Kidney (tissue), 22 donors: Measurements from ENCODE around the gene SLC25A48. TPM values are rescaled to one million over a fixed set of nuclear protein-coding genes. Genes with fewer than 3 reads are reported as not detected.

Experiments
- DNase-seq, 5 donors: peaks; one replicate each; pipeline ENCODE4 v3.0.0-alpha.2; 2013 to 2020
- FAIRE-seq: peaks from 2 replicates; lab custom pipeline; 2012; peaks lifted over from hg19 to GRCh38; lab: Jason Lieb, UNC
- H3K27ac ChIP-seq, 2 donors: one replicate each; pipeline ENCODE4 v1.7.0; 2013; ENCODE audit warnings: low read depth in 2 of 2, low read length in 2 of 2, inconsistent platforms in 1 of 2
- H3K27me3 ChIP-seq: one replicate; pipeline ENCODE4 v1.7.1; 2013; ENCODE audit warnings: low read length, inconsistent platforms; ENCODE audit not compliant: control insufficient read depth, insufficient read depth
- H3K36me3 ChIP-seq, 3 donors: one replicate each; pipeline versions ENCODE4 v1.7.0 to v1.7.1; 2013; ENCODE audit warnings: low read length in 3 of 3, control low read depth in 1 of 3, inconsistent platforms in 1 of 3; ENCODE audit not compliant: insufficient read depth in 3 of 3, control insufficient read depth in 2 of 3
- H3K4me1 ChIP-seq, 3 donors: one replicate each; pipeline versions ENCODE4 v1.7.0 to v1.7.1; 2013; ENCODE audit warnings: low read length in 3 of 3, inconsistent platforms in 1 of 3, low read depth in 1 of 3; ENCODE audit not compliant: control insufficient read depth in 2 of 3, insufficient read depth in 2 of 3
- H3K4me3 ChIP-seq, 3 donors: one replicate each; pipeline versions ENCODE4 v1.7.0 to v1.8.1; 2013; ENCODE audit warnings: low read length in 3 of 3, control low read depth in 1 of 3, inconsistent platforms in 1 of 3
- H3K9ac ChIP-seq, 3 donors: one replicate each; pipeline versions ENCODE4 v1.7.0 to v1.7.1; 2013; ENCODE audit warnings: low read length in 3 of 3, control low read depth in 1 of 3, inconsistent platforms in 1 of 3
- H3K9me3 ChIP-seq, 3 donors: one replicate each; pipeline versions ENCODE4 v1.7.0 to v1.7.1; 2013; ENCODE audit warnings: low read length in 3 of 3, control low read depth in 1 of 3, inconsistent platforms in 1 of 3; ENCODE audit not compliant: control insufficient read depth in 2 of 3, insufficient read depth in 1 of 3
- CTCF ChIP-seq: IDR thresholded peaks from 3 replicates; pipeline ENCODE4 v1.5.1; 2012; ENCODE audit warnings: mild to moderate bottlenecking, moderate library complexity, borderline replicate concordance; ENCODE audit not compliant: insufficient read depth; ENCODE audit errors: extremely low read depth
- intact Hi-C: fragments of 100-400 bp; cut with DNase I; formaldehyde crosslinking; loops from one replicate; pipeline ENCODE4 v1.11.1; 2022
- long read RNA-seq, 10 donors: library from polyadenylated mRNA in 1 of 10; unstranded in 1 of 10; transcript quantifications; one replicate each; pipeline ENCODE4 v2.0.0 and lab custom pipeline, GENCODE V29; 2021 to 2026
- polyA plus RNA-seq: library from polyadenylated mRNA; stranded (reverse); fragments of 350-450 nt; fragmentation: Illumina TruSeq; extraction: RNeasy Lipid Tissue Mini Kit (QIAGEN cat#74804); gene quantifications from one replicate; pipeline ENCODE4 v1.2.3, GENCODE V29; 2014; ENCODE audit warnings: low read depth, low replicate concordance; ENCODE audit not compliant: insufficient read depth
- total RNA-seq: library from RNA; stranded (reverse); fragmentation: NEBNext Ultra II Directional; extraction: Animal tissue kit (Norgen Biotek cat#: 25700); gene quantifications from one replicate; pipeline ENCODE4 v1.2.1, GENCODE V29; 2021
- donor health status: control.
- donor health status: control.
- donor health status: control.
- donor health status: control.
- donor health status: control.
- donor health status: DM: yes; HTN: yes; CAD: no.
- donor health status: Normal renal cell carcinoma (clear cell type).

The SLC25A48 gene
- 1.7 TPM for total RNA-seq
- polyA plus RNA-seq: 10.4 TPM
- long read RNA-seq, donor 1: 0 reads
- long read RNA-seq, donor 2: 0 reads
- long read RNA-seq, donor 3, partial matches to known transcripts: 0 of 1 reads
- long read RNA-seq, donor 3, other reads (novel, unspliced or antisense): 0 of 1 reads
- long read RNA-seq, donor 4: 0 reads
- long read RNA-seq, donor 5: 0 reads
- long read RNA-seq, donor 6: 0 reads
- long read RNA-seq, donor 7, partial matches to known transcripts: 0 of 5 reads
- long read RNA-seq, donor 7, other reads (novel, unspliced or antisense): 4 of 5 reads
- long read RNA-seq, donor 8: 0 reads
- long read RNA-seq, donor 9, partial matches to known transcripts: 0 of 1 reads
- long read RNA-seq, donor 9, other reads (novel, unspliced or antisense): 0 of 1 reads
- long read RNA-seq, donor 10, partial matches to known transcripts: 0 of 2 reads
- long read RNA-seq, donor 10, other reads (novel, unspliced or antisense): 0 of 2 reads

- DNase-seq (peak; percentile 83 to 89 (median 84)), FAIRE-seq (no peak)
- H3K4me1 ChIP-seq: peaks cover 0 to 9% (median 7%) of the 10 kb centered on the region in 3 donors
- intact Hi-C loops: no loop called here
- no peaks in the 10 kb centered on the region for H3K9me3 ChIP-seq
- H3K9ac ChIP-seq: peak within 1 kb of the TSS in 1 of 3 donors; percentile 52
- H3K27ac ChIP-seq: peak within 1 kb of the TSS; percentile 60 to 85
- no peaks in the 10 kb centered on the region for H3K36me3 ChIP-seq
- no peak for TF ChIP-seq CTCF
- peak within 1 kb of the TSS; percentile 31 to 73 (median 61) for H3K4me3 ChIP-seq
- peaks cover 3% of the 10 kb centered on the region for H3K27me3 ChIP-seq
Observed at GRCh38 chr5:135834639-135835529, at the start of gene SLC25A48. Gene SLC25A48 (plus strand): TSS chr5:135834663. CDS start chr5:135834848, 185 bp downstream.

GRCh38 chr5:135800656-135801055 lies 33.8 kb upstream of the SLC25A48 start:
- peaks cover 2% of the 10 kb centered on the region for H3K27me3 ChIP-seq
- FAIRE-seq: no peak
- H3K4me3 ChIP-seq: no peak overlapping the region
- H3K4me1 ChIP-seq: no peaks in the 10 kb centered on the region
- H3K9me3 ChIP-seq: no peaks in the 10 kb centered on the region
- no peaks in the 10 kb centered on the region for H3K36me3 ChIP-seq
- DNase-seq: no peak
- H3K27ac ChIP-seq: no peak overlapping the region
- TF ChIP-seq CTCF: no peak
- intact Hi-C loops: no loop called here
- no peak overlapping the region for H3K9ac ChIP-seq

- H3K9ac ChIP-seq: no peak overlapping the region
- DNase-seq (no peak), FAIRE-seq (no peak)
- no peaks in the 10 kb centered on the region for H3K4me1 ChIP-seq
- no peaks in the 10 kb centered on the region for H3K27me3 ChIP-seq
- intact Hi-C loops: no loop called here
- no peak for TF ChIP-seq CTCF
- no peaks in the 10 kb centered on the region for H3K9me3 ChIP-seq
- no peak overlapping the region for H3K27ac ChIP-seq
- no peaks in the 10 kb centered on the region for H3K36me3 ChIP-seq
- H3K4me3 ChIP-seq: no peak overlapping the region
Observed at GRCh38 chr5:135810188-135810943, 24.1 kb upstream of the SLC25A48 start.
